Type B pancreatic cell (in vitro differentiated cells): Measurements from ENCODE around the gene TSHR. TPM values are rescaled to one million over a fixed set of nuclear protein-coding genes. Genes with fewer than 3 reads are reported as not detected.

Experiments used
- DNase-seq: peaks from one replicate; pipeline ENCODE4 v3.0.0; 2021; ENCODE audit warnings: mixed read lengths; ENCODE audit not compliant: unreplicated experiment; ENCODE audit errors: extremely low spot score
- H3K27ac Mint-ChIP-seq: 2 replicates; pipeline ENCODE4 v1.8.0; 2021; ENCODE audit warnings: mild to moderate bottlenecking, mixed read lengths
- H3K27me3 Mint-ChIP-seq: 2 replicates; pipeline ENCODE4 v1.8.0; 2021; ENCODE audit warnings: mixed read lengths
- H3K36me3 Mint-ChIP-seq: 2 replicates; pipeline ENCODE4 v1.8.0; 2021; ENCODE audit warnings: mixed read lengths
- H3K4me1 Mint-ChIP-seq: one replicate; pipeline ENCODE4 v1.8.0; 2021; ENCODE audit warnings: mixed read lengths; ENCODE audit not compliant: unreplicated experiment
- H3K4me3 Mint-ChIP-seq: 2 replicates; pipeline ENCODE4 v1.8.0; 2021; ENCODE audit warnings: mild to moderate bottlenecking, mixed read lengths
- H3K9me3 Mint-ChIP-seq: 2 replicates; pipeline ENCODE4 v1.8.0; 2021; ENCODE audit warnings: mixed read lengths
- total RNA-seq: library from RNA; stranded (reverse); gene quantifications from 2 replicates; pipeline ENCODE4 v1.2.1, GENCODE V29; 2021; ENCODE audit warnings: low replicate concordance
- TF ChIP-seq, protein P1 (sequence below): fragments of 200-600 bp; sonication (generic); conservative IDR thresholded peaks from 2 replicates; pipeline ENCODE4 v1.5.0; 2021; ENCODE audit warnings: antibody characterized with exemption, mild to moderate bottlenecking

TSHR gene
- total RNA-seq, 1 donor from 2014 or later: 0.65 TPM

DNA sequence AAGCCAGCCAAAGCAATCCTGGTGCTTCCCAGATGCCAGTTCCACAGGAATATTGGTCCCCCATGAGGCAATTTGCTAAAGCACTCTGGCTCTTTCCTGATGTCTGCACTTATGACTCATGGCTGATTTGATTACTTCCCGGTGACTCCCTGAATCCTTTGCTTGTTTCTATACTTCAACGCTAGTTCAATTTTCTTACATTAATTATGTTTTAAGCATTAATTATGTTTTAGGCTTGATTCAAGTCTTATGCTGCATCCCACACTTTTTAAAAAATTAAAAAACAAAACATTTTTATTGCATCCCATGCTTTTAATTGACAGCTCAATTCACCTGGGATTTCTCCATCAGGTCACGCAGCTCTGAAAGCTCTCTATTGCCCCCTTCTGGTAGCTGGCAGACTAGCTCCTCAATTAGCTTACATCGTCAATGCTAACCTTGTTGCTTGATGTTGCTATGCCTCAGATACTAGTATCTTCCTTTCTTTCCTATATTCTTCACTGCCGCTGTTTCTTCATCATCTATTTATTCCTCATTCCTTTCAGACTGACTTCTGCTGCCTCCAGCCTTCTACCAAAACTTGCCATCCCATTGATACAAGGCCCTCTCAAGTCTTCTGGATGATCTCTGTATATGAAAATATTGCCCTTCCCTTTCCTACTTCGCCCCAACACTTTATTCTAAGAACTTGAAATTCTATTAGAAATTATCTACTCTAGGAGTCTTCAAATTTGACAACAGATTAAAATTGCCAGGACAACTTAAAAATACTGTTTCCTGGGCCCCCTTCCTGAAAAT lies 32.0 kb downstream of the TSHR start:
- Mint-ChIP-seq H3K27ac (no peak overlapping the region), H3K4me3 (no peak overlapping the region), H3K36me3 (no peaks in the 10 kb centered on the region), H3K4me1 (no peaks in the 10 kb centered on the region), H3K27me3 (peaks cover 12% of the 10 kb centered on the region), H3K9me3 (no peaks in the 10 kb centered on the region)
- no peak for DNase-seq
- TF ChIP-seq, protein P1, sequence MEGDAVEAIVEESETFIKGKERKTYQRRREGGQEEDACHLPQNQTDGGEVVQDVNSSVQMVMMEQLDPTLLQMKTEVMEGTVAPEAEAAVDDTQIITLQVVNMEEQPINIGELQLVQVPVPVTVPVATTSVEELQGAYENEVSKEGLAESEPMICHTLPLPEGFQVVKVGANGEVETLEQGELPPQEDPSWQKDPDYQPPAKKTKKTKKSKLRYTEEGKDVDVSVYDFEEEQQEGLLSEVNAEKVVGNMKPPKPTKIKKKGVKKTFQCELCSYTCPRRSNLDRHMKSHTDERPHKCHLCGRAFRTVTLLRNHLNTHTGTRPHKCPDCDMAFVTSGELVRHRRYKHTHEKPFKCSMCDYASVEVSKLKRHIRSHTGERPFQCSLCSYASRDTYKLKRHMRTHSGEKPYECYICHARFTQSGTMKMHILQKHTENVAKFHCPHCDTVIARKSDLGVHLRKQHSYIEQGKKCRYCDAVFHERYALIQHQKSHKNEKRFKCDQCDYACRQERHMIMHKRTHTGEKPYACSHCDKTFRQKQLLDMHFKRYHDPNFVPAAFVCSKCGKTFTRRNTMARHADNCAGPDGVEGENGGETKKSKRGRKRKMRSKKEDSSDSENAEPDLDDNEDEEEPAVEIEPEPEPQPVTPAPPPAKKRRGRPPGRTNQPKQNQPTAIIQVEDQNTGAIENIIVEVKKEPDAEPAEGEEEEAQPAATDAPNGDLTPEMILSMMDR: peak; percentile 96

DNA sequence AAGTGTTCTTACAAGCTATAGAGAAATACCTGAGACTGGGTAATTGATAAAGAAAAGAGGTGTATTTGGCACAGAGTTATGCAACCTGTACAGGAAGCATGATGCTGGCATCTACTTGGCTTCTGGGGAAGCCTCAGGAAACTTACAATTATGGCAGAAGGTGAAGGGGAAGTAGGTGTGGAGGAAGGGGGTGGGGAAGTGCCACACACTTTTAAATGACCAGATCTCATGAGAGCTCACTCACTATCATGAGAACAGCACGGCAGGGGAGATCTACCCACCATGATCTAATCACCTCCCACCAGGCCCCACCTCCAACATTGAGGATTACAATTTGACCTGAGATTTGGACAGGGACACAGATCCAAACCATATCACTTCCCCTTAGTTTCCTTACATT lies 32.8 kb downstream of the TSHR start:
- Mint-ChIP-seq H3K4me1 (no peaks in the 10 kb centered on the region), H3K27me3 (peaks cover 12% of the 10 kb centered on the region), H3K36me3 (no peaks in the 10 kb centered on the region), H3K27ac (no peak overlapping the region), H3K9me3 (no peaks in the 10 kb centered on the region), H3K4me3 (no peak overlapping the region)
- DNase-seq: no peak
- TF ChIP-seq, protein P1: no peak

DNA sequence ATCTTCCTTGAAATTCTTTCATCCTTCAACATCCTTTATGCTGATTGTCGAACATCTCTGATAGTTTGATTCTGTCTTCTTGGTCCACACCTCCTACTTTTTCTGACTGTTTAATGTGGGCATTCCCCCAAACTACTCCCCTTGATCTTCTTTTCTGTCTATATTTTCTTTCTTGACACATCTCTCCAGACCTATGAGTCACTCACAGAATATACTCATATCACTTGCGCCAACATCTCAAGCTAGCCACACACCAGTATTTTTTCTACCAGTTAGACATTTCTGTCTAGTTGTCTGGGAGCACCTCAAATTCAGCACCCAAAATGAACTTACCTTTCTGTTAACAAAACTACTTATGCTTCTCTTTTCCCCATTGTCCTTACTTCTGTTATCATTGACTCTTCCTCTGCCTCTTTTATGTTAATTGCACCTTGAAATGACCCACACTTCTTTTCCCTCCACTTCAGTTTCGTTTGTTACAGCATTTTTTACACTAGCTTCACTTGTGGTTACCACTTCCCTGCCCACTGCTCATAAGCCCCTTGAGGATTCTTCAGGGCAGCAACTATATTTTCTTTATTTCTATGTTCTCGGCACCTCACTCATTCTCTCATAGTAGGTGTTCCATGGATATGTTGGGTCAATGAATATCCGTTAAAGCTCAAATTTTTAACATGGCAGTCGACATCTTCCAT lies 33.5 kb downstream of the TSHR start:
- Mint-ChIP-seq H3K4me3 (no peak overlapping the region), H3K36me3 (no peaks in the 10 kb centered on the region), H3K27me3 (peaks cover 7% of the 10 kb centered on the region), H3K27ac (no peak overlapping the region), H3K9me3 (no peaks in the 10 kb centered on the region), H3K4me1 (no peaks in the 10 kb centered on the region)
- DNase-seq: no peak
- TF ChIP-seq, protein P1: no peak

DNA sequence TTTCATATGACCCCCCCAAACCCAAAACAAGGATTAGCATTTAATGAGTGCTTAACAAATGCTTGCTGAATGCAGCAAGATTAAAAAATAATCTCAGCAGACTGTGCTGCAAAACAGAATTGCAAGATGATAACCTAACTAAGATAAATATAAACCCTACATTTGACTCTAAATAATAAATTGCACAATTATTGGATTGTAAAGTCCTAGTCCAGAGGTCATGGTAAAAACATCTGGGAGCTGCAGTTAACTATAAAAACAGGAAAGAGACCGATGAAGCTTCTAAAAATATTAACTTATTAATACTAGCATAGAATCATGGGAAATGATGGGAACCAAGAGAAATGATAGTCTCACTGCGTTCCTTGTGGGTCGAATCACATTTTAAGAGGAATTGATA lies 37.2 kb downstream of the TSHR start:
- no peak for DNase-seq
- H3K36me3 Mint-ChIP-seq: no peaks in the 10 kb centered on the region
- no peak overlapping the region for H3K4me3 Mint-ChIP-seq
- no peaks in the 10 kb centered on the region for H3K9me3 Mint-ChIP-seq
- peaks cover 21% of the 10 kb centered on the region for H3K27me3 Mint-ChIP-seq
- H3K27ac Mint-ChIP-seq: no peak overlapping the region
- peaks cover 4% of the 10 kb centered on the region for H3K4me1 Mint-ChIP-seq
- TF ChIP-seq, protein P1: no peak

DNA sequence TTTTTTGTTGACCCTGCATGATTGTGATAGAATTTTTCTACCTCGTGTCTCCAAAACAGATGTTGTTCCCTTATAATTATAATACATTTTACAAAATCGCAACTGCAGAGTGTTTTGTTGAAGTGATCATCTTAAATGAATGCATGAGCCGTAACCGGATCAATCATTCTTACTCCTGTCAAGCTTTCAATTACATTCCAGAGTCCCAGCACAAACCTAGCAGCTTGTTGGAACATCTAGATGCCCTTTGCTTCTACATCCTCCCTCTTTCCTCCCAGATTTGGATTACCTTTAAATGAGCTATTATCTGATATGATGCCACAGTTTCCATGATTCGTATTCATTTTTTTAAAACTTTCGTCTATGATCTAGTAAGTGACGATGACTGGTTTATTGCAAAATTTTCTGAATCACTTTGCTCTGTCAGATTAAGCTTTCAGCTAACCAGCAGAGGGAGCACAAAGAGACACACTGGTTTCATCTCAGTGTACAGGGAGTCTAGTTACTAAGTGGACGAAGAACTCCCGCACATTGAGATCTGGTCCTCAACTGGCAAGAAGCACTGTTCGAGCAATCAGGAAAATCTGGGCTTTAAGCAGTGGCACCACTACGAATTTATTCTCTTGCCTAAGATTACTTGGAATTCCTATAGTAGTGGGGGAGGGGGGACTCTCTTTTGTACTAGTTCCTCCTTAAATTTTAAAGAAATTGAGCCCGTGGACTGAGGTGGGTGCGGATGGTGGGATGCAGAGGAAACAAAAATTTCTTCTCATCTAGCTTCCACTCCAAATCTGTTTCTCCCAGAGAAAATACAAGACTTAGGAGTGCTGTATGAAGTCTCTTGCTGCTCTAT lies 40.9 kb downstream of the TSHR start:
- H3K4me1 Mint-ChIP-seq: peaks cover 4% of the 10 kb centered on the region
- H3K9me3 Mint-ChIP-seq: no peaks in the 10 kb centered on the region
- TF ChIP-seq, protein P1: peak; percentile 79
- no peak for DNase-seq
- no peak overlapping the region for H3K27ac Mint-ChIP-seq
- H3K4me3 Mint-ChIP-seq: no peak overlapping the region
- H3K27me3 Mint-ChIP-seq: peaks cover 28% of the 10 kb centered on the region
- H3K36me3 Mint-ChIP-seq: no peaks in the 10 kb centered on the region
